Left lung (tissue), 10 donors: Measurements from ENCODE around the gene PDGFRB. TPM values are rescaled to one million over a fixed set of nuclear protein-coding genes. Genes with fewer than 3 reads are reported as not detected.

Experiments
- ATAC-seq: fragments of 200-7000 bp; cut with Tn5 transposase; one replicate; pipeline ENCODE4 v1.9.1; 2020; ENCODE audit warnings: moderate library complexity
- DNase-seq, 4 donors: peaks; one replicate each; pipeline ENCODE4 v3.0.0-alpha.2; 2013 to 2020
- H3K27ac ChIP-seq, 2 donors: fragments of 200-600 bp; sonication (generic) in 1 of 2; one replicate each; pipeline versions ENCODE4 v1.5.0 to v1.8.0; 2020 to 2021
- H3K27me3 ChIP-seq, 2 donors: fragments of 200-600 bp; sonication (generic) in 1 of 2; one replicate each; pipeline versions ENCODE4 v1.5.0 to v1.8.0; 2020 to 2021
- H3K36me3 ChIP-seq, 2 donors: fragments of 200-600 bp; sonication (generic) in 1 of 2; one replicate each; pipeline versions ENCODE4 v1.5.0 to v1.8.0; 2020 to 2021
- H3K4me1 ChIP-seq, 2 donors: fragments of 200-600 bp; one replicate each; pipeline ENCODE4 v1.8.0; 2021
- H3K4me3 ChIP-seq, 2 donors: fragments of 200-600 bp; sonication (generic) in 1 of 2; one replicate each; pipeline versions ENCODE4 v1.5.0 to v1.8.0; 2020 to 2021; ENCODE audit warnings: mild to moderate bottlenecking in 1 of 2
- H3K9me3 ChIP-seq, 2 donors: fragments of 200-600 bp; sonication (generic) in 1 of 2; one replicate each; pipeline versions ENCODE4 v1.5.0 to v1.8.0; 2020 to 2021
- CTCF ChIP-seq, 2 donors: fragments of 200-600 bp; sonication (generic) in 1 of 2; IDR thresholded peaks; one replicate each; pipeline versions ENCODE4 v1.5.0 to v1.8.0; 2021; ENCODE audit warnings: antibody characterized with exemption in 2 of 2
- intact Hi-C, 2 donors: fragments of 100-400 bp; cut with DNase I; formaldehyde crosslinking; loops; one replicate each; pipeline versions ENCODE4 v1.11.2 to v1.14.2; 2022
- polyA plus RNA-seq, 6 donors: library from polyadenylated mRNA; unstranded; fragments of 120-200 nt; gene quantifications; one replicate each; pipeline ENCODE4 v1.2.1, GENCODE V29; 2013; ENCODE audit not compliant: insufficient read length in 6 of 6
- total RNA-seq, 2 donors: library from RNA; stranded (reverse); fragmentation: NEBNext Ultra II Directional; extraction: Animal tissue kit (Norgen Biotek cat#: 25700); gene quantifications; one replicate each; pipeline ENCODE4 v1.2.1, GENCODE V29; 2021
- donor health status: DM: no; HTN: yes; CAD: no.
- donor health status: DM: no; HTN: no; CAD: no.

Gene PDGFRB
- total and polyA plus RNA-seq, 8 donors, result 129 to 227 (median 214) TPM

- no peak overlapping the region for H3K27ac ChIP-seq
- H3K4me1 ChIP-seq, result no peaks in the 10 kb centered on the region
- no peaks in the 10 kb centered on the region for H3K9me3 ChIP-seq
- intact Hi-C loops, result no loop called here
- no peaks in the 10 kb centered on the region for H3K36me3 ChIP-seq
- no peak for TF ChIP-seq CTCF (IDR thresholded peaks at IDR 0.05)
- H3K27me3 ChIP-seq, result peaks cover 19 to 60% of the 10 kb centered on the region in 2 donors
- no peak overlapping the region for H3K4me3 ChIP-seq
- no peak for DNase-seq
- no peak for ATAC-seq
These were observed 35.3 kb upstream of the PDGFRB start for GRCh38 chr5:150190987-150191386.

- no peak for TF ChIP-seq CTCF (IDR thresholded peaks at IDR 0.05)
- DNase-seq (no peak), ATAC-seq (no peak)
- H3K27me3 ChIP-seq, result peaks cover 19 to 60% of the 10 kb centered on the region in 2 donors
- H3K27ac ChIP-seq, result no peak overlapping the region
- H3K4me1 ChIP-seq, result peaks cover 0 to 2% of the 10 kb centered on the region in 2 donors
- no peak overlapping the region for H3K4me3 ChIP-seq
- no peaks in the 10 kb centered on the region for H3K9me3 ChIP-seq
- no peaks in the 10 kb centered on the region for H3K36me3 ChIP-seq
- intact Hi-C loops, result no loop called here
These were observed 34.9 kb upstream of the PDGFRB start for GRCh38 chr5:150190503-150190979.

GRCh38 chr5:150189728-150190502 is 34.3 kb upstream of the PDGFRB start, which contains the start of gene SLC6A7:
Gene SLC6A7 (plus strand): TSS chr5:150190062. CDS start chr5:150190328, 266 bp downstream.
- H3K4me1 ChIP-seq, result peaks cover 0 to 7% of the 10 kb centered on the region in 2 donors
- H3K36me3 ChIP-seq, result no peaks in the 10 kb centered on the region
- no peak for ATAC-seq
- no peak within 1 kb of the TSS for H3K27ac ChIP-seq
- no peak within 1 kb of the TSS for H3K4me3 ChIP-seq
- no peak for TF ChIP-seq CTCF (IDR thresholded peaks at IDR 0.05)
- DNase-seq, result peak in 1 of 4 donors; percentile 58
- H3K27me3 ChIP-seq, result peaks cover 19 to 56% of the 10 kb centered on the region in 2 donors
- H3K9me3 ChIP-seq, result no peaks in the 10 kb centered on the region
- intact Hi-C loops, result no loop called here

DNA sequence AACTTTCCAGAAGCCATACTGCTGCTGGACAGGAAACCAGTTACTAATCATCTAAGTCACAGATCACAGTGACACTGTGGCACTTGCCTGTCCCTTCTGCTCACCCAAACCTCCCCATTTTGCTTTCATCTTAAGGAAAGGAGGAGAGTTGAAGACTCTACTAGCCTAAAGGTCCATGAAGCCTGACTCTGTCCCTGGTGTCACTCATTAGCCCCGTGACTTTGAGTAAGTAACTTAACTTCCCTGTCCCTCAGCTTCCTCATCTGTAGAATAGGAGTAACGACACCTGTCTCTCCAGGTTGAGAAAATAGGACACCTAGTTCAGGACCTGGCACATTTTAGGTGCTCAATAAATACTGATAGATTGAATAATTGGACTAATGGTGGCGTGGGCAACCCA is 33.7 kb upstream of the PDGFRB start:
- ATAC-seq (no peak), DNase-seq (no peak)
- Histone ChIP-seq H3K27ac (no peak overlapping the region), H3K4me1 (peaks cover 0 to 7% of the 10 kb centered on the region in 2 donors), H3K36me3 (no peaks in the 10 kb centered on the region), H3K9me3 (no peaks in the 10 kb centered on the region), H3K27me3 (peaks cover 19 to 54% of the 10 kb centered on the region in 2 donors), H3K4me3 (no peak overlapping the region)
- intact Hi-C loops, result no loop called here
- no peak for TF ChIP-seq CTCF (IDR thresholded peaks at IDR 0.05)

GRCh38 chr5:150188146-150188842 is 32.6 kb upstream of the PDGFRB start:
- DNase-seq (peak in 1 of 4 donors; percentile 37), ATAC-seq (no peak)
- H3K4me3 ChIP-seq, result no peak overlapping the region
- H3K9me3 ChIP-seq, result no peaks in the 10 kb centered on the region
- H3K36me3 ChIP-seq, result no peaks in the 10 kb centered on the region
- intact Hi-C loops, result no loop called here
- H3K27ac ChIP-seq, result no peak overlapping the region
- peaks cover 19 to 53% of the 10 kb centered on the region in 2 donors for H3K27me3 ChIP-seq
- peaks cover 0 to 7% of the 10 kb centered on the region in 2 donors for H3K4me1 ChIP-seq
- no peak for TF ChIP-seq CTCF (IDR thresholded peaks at IDR 0.05)
